Measurements from ENCODE around the gene PLCG1.

PLCG1 gene

GRCh38 chr20:41177636-41178035, 40.3 kb downstream of the PLCG1 start:
- TF ChIP-seq, protein P1, sequence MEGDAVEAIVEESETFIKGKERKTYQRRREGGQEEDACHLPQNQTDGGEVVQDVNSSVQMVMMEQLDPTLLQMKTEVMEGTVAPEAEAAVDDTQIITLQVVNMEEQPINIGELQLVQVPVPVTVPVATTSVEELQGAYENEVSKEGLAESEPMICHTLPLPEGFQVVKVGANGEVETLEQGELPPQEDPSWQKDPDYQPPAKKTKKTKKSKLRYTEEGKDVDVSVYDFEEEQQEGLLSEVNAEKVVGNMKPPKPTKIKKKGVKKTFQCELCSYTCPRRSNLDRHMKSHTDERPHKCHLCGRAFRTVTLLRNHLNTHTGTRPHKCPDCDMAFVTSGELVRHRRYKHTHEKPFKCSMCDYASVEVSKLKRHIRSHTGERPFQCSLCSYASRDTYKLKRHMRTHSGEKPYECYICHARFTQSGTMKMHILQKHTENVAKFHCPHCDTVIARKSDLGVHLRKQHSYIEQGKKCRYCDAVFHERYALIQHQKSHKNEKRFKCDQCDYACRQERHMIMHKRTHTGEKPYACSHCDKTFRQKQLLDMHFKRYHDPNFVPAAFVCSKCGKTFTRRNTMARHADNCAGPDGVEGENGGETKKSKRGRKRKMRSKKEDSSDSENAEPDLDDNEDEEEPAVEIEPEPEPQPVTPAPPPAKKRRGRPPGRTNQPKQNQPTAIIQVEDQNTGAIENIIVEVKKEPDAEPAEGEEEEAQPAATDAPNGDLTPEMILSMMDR (IDR thresholded peaks at IDR 0.05): no peak

DNA sequence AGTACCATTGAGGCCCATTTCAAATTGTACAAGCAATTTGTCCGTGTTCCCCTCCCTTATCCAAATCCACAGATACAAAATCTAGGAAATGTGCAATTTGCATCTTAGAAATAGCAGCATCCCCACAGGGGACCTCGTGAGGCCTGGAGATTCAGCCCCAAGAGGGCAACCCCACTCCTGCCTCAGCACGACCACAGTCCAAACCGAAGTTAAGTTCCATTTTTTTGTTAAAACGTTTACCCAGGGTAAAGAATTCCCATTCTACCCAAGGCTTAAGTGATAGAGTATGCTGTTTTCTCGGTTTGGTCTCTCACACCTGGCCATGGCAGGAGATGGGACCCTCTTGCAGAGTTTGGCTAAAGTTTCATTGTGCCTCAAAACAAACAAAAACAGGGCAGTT, 41.2 kb downstream of the PLCG1 start:
- TF ChIP-seq, protein P1 (IDR thresholded peaks at IDR 0.05): no peak

- TF ChIP-seq, protein P1 (IDR thresholded peaks at IDR 0.05): no peak
These were observed 41.6 kb downstream of the PLCG1 start for GRCh38 chr20:41178904-41179432.

DNA sequence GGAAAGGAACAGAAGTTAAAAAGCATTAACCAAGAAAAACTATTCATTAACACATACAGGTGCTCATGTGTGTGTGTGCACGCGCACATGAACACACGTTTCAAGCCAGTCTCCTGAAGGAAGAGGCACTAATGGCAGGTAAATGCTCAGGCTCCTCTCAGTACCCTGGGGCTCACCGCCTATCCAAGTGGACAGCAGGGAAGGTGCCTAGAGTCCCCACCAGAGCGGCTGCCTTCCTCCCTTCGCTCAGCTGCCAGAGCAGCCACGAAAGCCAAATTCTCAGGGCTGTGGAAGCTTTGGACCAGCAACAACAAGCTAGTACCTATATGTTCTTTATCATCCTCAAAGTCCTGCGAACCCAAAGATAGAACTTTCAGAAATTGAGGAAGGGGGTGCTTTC, 42.6 kb downstream of the PLCG1 start:
- TF ChIP-seq, protein P1 (IDR thresholded peaks at IDR 0.05): no peak

DNA sequence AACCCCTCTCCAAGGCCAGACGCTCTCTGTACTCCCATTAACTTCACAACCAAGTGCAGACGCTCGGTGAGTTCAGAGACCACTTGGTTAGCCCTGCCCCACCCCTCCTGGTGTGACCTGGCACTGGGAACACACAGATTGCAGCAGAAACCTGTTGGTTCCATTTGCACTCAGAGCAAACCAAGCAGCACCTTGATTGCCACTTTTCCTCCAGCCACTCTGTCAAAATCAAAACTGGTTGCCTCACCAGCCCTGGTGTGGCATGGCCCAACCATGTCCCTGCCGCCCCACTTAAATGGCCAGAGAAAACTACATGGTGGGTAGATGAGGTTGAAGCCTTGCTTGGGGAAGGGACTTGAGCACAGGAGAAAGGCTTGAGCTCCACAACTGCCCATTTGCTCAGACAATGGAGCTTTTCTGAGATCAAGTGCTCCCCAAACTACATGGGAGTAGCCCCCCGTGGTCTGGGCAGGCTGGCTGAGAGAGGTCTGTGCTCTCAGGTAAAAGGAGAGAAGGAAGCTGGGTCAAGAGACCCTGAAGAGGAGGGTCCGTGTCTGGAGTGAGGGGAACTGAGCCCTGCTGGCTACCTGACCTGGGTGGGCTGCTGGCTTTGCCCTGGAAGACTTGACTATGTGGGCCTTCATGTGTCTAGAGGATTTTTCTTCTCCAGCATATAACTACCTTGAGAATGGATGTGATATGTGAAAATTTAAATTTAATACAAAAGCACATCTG, 43.4 kb downstream of the PLCG1 start:
- TF ChIP-seq, protein P1 (IDR thresholded peaks at IDR 0.05): no peak

- TF ChIP-seq, protein P1 (IDR thresholded peaks at IDR 0.05): no peak
These were observed 44.2 kb downstream of the PLCG1 start for GRCh38 chr20:41181567-41181966.

GRCh38 chr20:41182296-41183212, 45.2 kb downstream of the PLCG1 start:
- TF ChIP-seq, protein P1 (IDR thresholded peaks at IDR 0.05): no peak
